Stomach (tissue), 9 donors: Measurements from ENCODE around the gene CLDN25. TPM values are rescaled to one million over a fixed set of nuclear protein-coding genes. Genes with fewer than 3 reads are reported as not detected.

Source experiments
- DNase-seq, 2 donors: peaks; one replicate each; pipeline versions ENCODE4 v3.0.0 to v3.0.0-alpha.2; 2013 to 2019
- H3K27ac ChIP-seq, 5 donors: fragments of 200-600 bp in 4 of 5; sonication (generic) in 4 of 5; one replicate each; pipeline ENCODE4 v1.5.1; 2013 to 2019; ENCODE audit warnings: mild to moderate bottlenecking in 1 of 5, moderate library complexity in 1 of 5
- H3K27me3 ChIP-seq, 3 donors: fragments of 200-600 bp; sonication (generic); one replicate each; pipeline ENCODE4 v1.5.1; 2017 to 2019; ENCODE audit warnings: mixed run types in 1 of 3
- H3K36me3 ChIP-seq, 4 donors: fragments of 200-600 bp; sonication (generic); 1 replicate in 3 of 4; 2 replicates in 1 of 4; pipeline ENCODE4 v1.5.1; 2016 to 2019
- H3K4me1 ChIP-seq, 4 donors: fragments of 200-600 bp; sonication (generic); one replicate each; pipeline ENCODE4 v1.5.1; 2016 to 2019
- H3K4me3 ChIP-seq, 4 donors: fragments of 200-600 bp; sonication (generic) in 3 of 4; one replicate each; pipeline ENCODE4 v1.5.1; 2016 to 2019; ENCODE audit warnings: mild to moderate bottlenecking in 1 of 4
- H3K9me3 ChIP-seq, 4 donors: fragments of 200-600 bp; sonication (generic); one replicate each; pipeline ENCODE4 v1.5.1; 2016 to 2019
- EP300 ChIP-seq: sonication (generic); formaldehyde crosslinking; IDR thresholded peaks from one replicate; pipeline ENCODE4 v1.6.1; 2017; ENCODE audit warnings: antibody characterized with exemption
- POLR2A ChIP-seq, 4 donors: fragments of 450-650 bp; IDR thresholded peaks; one replicate each; pipeline ENCODE4 v1.6.1; 2016; ENCODE audit warnings: antibody characterized with exemption in 4 of 4, control low read depth in 2 of 4, mild to moderate bottlenecking in 1 of 4, moderate library complexity in 1 of 4
- POLR2AphosphoS5 ChIP-seq, 3 donors: sonication (generic); formaldehyde crosslinking; IDR thresholded peaks; one replicate each; pipeline ENCODE4 v1.6.1; 2016; ENCODE audit warnings: antibody characterized with exemption in 3 of 3
- WGBS, 5 donors: extraction: QIAGEN DNeasy Blood & Tissue Kit in 3 of 5; methylation state at CpG; one replicate each; pipeline versions ENCODE4 v1.1.5 to v1.1.7; 2013 to 2018; 5-methylcytosine and 5-hydroxymethylcytosine counted together
- intact Hi-C: fragments of 100-400 bp; cut with DNase I; formaldehyde crosslinking; loops from one replicate; pipeline ENCODE4 v1.15.1; 2023; ENCODE audit warnings: low total_unique reads
- polyA plus RNA-seq, 3 donors: library from polyadenylated mRNA; stranded (reverse); fragments of 200-250 nt; gene quantifications; one replicate each; pipeline ENCODE4 v1.2.3, GENCODE V29; 2013
- total RNA-seq, 5 donors: library from RNA; depleted of rRNA; stranded (reverse); fragments of >200 nt; gene quantifications; one replicate each; pipeline versions ENCODE4 v1.1.0 to v1.2.3, GENCODE V29; 2014 to 2016
- TF ChIP-seq, protein P1 (sequence below), 7 experiments: fragments of 450-650 bp in 4 of 7; fragments of 200-600 bp in 3 of 7; sonication (generic) in 3 of 7; IDR thresholded peaks; one replicate each; pipeline ENCODE4 v1.5.1; 2016 to 2019; ENCODE audit warnings: antibody characterized with exemption in 7 of 7, control low read depth in 2 of 7, mild to moderate bottlenecking in 1 of 7
- donor health status: healthy with polysubstance abuse.
- donor health status: Bipolar disorder and iron deficiency.
- donor health status: healthy.

The CLDN25 gene
- total and polyA plus RNA-seq, 8 donors, result not detected

DNA sequence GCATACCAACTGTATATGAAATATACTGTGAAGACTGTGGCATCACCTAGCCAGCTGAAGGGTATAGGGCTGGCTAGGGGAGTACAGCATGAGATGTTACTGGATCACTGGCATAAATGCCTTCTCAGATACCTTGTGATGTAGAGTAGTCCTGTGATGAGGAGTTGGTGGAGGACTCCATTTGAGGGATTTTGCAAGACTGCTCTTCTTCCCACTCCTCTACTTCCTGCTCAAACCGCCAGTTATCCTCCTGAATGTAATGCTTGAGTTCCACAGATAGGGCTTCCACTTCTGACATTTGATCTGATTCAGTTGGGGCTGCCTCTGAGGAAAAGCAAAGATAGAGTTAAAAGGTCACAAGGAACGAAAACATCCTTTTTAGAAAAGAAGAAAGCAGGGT, 29.3 kb downstream of the CLDN25 start:
- Histone ChIP-seq H3K9me3 (no peaks in the 10 kb centered on the region), H3K4me1 (no peaks in the 10 kb centered on the region), H3K4me3 (no peak overlapping the region), H3K36me3 (peaks cover 19 to 98% (median 93%) of the 10 kb centered on the region in 4 donors), H3K27ac (no peak overlapping the region), H3K27me3 (no peaks in the 10 kb centered on the region)
- TF ChIP-seq POLR2AphosphoS5 (IDR thresholded peaks at IDR 0.05) (no peak), POLR2A (IDR thresholded peaks at IDR 0.05) (no peak), EP300 (no peak)
- TF ChIP-seq, protein P1, sequence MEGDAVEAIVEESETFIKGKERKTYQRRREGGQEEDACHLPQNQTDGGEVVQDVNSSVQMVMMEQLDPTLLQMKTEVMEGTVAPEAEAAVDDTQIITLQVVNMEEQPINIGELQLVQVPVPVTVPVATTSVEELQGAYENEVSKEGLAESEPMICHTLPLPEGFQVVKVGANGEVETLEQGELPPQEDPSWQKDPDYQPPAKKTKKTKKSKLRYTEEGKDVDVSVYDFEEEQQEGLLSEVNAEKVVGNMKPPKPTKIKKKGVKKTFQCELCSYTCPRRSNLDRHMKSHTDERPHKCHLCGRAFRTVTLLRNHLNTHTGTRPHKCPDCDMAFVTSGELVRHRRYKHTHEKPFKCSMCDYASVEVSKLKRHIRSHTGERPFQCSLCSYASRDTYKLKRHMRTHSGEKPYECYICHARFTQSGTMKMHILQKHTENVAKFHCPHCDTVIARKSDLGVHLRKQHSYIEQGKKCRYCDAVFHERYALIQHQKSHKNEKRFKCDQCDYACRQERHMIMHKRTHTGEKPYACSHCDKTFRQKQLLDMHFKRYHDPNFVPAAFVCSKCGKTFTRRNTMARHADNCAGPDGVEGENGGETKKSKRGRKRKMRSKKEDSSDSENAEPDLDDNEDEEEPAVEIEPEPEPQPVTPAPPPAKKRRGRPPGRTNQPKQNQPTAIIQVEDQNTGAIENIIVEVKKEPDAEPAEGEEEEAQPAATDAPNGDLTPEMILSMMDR (IDR thresholded peaks at IDR 0.05), result no peak
- 46 to 57% (median 47%) methylated on average over 2 of the region's 2 CpGs for WGBS, 5 donors
- intact Hi-C loops, result no loop called here
- no peak for DNase-seq

GRCh38 chr11:113814181-113814580, 34.6 kb downstream of the CLDN25 start:
- no peaks in the 10 kb centered on the region for H3K4me1 ChIP-seq
- H3K36me3 ChIP-seq, result peaks cover 0 to 83% (median 77%) of the 10 kb centered on the region in 4 donors
- no peak overlapping the region for H3K27ac ChIP-seq
- no peak for TF ChIP-seq POLR2AphosphoS5 (IDR thresholded peaks at IDR 0.05)
- TF ChIP-seq, protein P1 (IDR thresholded peaks at IDR 0.05), result no peak
- TF ChIP-seq EP300, result no peak
- TF ChIP-seq POLR2A (IDR thresholded peaks at IDR 0.05), result no peak
- no peak for DNase-seq
- no peak overlapping the region for H3K4me3 ChIP-seq
- intact Hi-C loops, result no loop called here
- H3K27me3 ChIP-seq, result no peaks in the 10 kb centered on the region
- no peaks in the 10 kb centered on the region for H3K9me3 ChIP-seq

DNA sequence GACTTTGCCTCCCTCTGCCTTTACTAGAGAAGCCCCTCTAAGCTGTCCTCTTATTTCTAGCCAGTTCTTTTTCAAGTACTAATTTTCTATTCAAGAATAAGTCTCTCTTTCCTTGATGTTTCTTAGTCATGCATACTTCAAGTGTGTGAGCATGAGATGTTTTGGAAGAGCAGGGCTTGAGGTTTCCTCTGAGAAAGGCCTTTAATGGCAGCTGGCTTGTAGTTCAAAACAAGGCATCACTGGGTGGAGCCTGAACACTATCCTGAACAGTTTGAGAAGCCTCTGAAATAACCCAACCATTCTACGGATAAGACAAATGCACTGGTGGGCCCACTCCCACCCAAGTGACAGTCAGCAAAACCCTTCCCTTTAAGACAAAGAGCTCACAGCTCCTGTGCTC, 37.6 kb downstream of the CLDN25 start:
- Histone ChIP-seq H3K4me3 (no peak overlapping the region), H3K36me3 (peaks cover 10 to 80% (median 77%) of the 10 kb centered on the region in 4 donors), H3K27ac (no peak overlapping the region), H3K27me3 (no peaks in the 10 kb centered on the region), H3K4me1 (no peaks in the 10 kb centered on the region), H3K9me3 (no peaks in the 10 kb centered on the region)
- TF ChIP-seq, protein P1 (IDR thresholded peaks at IDR 0.05), result no peak
- TF ChIP-seq POLR2AphosphoS5 (IDR thresholded peaks at IDR 0.05) (no peak), POLR2A (IDR thresholded peaks at IDR 0.05) (no peak), EP300 (no peak)
- intact Hi-C loops, result no loop called here
- WGBS, 5 donors, result 90 to 100% (median 94%) methylated on average over 1 of the region's 1 CpG
- no peak for DNase-seq

DNA sequence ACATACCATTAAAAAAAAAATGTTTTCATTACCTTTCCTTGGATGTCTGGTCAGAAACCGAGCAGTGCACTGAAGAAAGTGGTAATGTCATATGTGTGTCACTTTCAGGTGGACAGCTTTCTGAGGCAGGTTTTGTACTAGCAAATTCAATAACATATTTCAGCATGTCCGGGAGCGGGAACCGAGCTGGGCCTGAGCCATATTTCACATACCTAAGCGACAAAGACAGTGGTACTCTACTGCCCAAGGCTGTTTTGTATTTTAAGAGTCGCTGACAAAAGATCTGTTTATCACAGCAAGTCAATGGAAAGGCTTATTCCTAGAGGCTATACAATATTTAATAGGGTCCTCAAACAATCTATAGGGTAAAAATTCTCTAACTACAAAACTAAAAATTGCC, 38.0 kb downstream of the CLDN25 start:
- Histone ChIP-seq H3K27ac (no peak overlapping the region), H3K36me3 (peaks cover 10 to 80% (median 78%) of the 10 kb centered on the region in 4 donors), H3K4me3 (no peak overlapping the region), H3K9me3 (no peaks in the 10 kb centered on the region), H3K4me1 (no peaks in the 10 kb centered on the region), H3K27me3 (no peaks in the 10 kb centered on the region)
- TF ChIP-seq POLR2A (IDR thresholded peaks at IDR 0.05) (no peak), EP300 (no peak), POLR2AphosphoS5 (IDR thresholded peaks at IDR 0.05) (no peak)
- TF ChIP-seq, protein P1 (IDR thresholded peaks at IDR 0.05), result no peak
- intact Hi-C loops, result no loop called here
- 92 to 97% (median 97%) methylated on average over 6 of the region's 6 CpGs for WGBS, 5 donors
- no peak for DNase-seq
